ENCODE measurements around the gene PLCG2. TPM values are rescaled to one million over a fixed set of nuclear protein-coding genes. Genes with fewer than 3 reads are reported as not detected.

The PLCG2 gene
- total RNA-seq, 1 donor from 2014 or later: 47.7 TPM

DNA sequence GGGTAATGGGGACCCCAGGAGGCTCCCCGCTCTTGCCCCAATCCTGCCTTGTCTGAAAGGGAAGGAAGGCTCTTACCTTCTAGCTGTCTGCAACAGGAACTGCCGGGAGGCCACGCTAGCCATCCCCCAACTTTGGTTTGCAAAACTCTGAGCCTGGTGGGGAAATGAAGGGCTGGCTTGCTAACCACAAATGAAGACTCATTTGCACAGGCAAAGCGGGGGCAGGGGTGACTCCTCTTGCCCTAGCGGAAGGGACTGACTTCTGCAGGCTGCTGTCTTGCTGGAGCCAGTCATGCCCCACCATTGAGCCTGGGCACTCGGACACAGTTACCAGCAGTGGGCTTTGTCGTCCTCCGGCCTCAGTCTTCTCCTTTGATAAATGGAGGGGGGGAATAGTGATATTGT, 52.6 kb downstream of the PLCG2 start:
- H3K4me3 ChIP-seq: no peak overlapping the region
- no peaks in the 10 kb centered on the region for H3K27me3 ChIP-seq (ENCODE audit: low read depth)
- DNase-seq (peak; percentile 89), ATAC-seq (peak; percentile 88)
- H3K27ac ChIP-seq: peak overlapping the region; percentile 44
- no peaks in the 10 kb centered on the region for H3K36me3 ChIP-seq
- no peaks in the 10 kb centered on the region for H3K9me3 ChIP-seq
- TF ChIP-seq, protein P1, sequence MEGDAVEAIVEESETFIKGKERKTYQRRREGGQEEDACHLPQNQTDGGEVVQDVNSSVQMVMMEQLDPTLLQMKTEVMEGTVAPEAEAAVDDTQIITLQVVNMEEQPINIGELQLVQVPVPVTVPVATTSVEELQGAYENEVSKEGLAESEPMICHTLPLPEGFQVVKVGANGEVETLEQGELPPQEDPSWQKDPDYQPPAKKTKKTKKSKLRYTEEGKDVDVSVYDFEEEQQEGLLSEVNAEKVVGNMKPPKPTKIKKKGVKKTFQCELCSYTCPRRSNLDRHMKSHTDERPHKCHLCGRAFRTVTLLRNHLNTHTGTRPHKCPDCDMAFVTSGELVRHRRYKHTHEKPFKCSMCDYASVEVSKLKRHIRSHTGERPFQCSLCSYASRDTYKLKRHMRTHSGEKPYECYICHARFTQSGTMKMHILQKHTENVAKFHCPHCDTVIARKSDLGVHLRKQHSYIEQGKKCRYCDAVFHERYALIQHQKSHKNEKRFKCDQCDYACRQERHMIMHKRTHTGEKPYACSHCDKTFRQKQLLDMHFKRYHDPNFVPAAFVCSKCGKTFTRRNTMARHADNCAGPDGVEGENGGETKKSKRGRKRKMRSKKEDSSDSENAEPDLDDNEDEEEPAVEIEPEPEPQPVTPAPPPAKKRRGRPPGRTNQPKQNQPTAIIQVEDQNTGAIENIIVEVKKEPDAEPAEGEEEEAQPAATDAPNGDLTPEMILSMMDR (IDR thresholded peaks at IDR 0.05): peak; percentile 21
- H3K4me1 ChIP-seq: peaks cover 13% of the 10 kb centered on the region
- intact Hi-C loops (cut with DNase I): no loop called here

DNA sequence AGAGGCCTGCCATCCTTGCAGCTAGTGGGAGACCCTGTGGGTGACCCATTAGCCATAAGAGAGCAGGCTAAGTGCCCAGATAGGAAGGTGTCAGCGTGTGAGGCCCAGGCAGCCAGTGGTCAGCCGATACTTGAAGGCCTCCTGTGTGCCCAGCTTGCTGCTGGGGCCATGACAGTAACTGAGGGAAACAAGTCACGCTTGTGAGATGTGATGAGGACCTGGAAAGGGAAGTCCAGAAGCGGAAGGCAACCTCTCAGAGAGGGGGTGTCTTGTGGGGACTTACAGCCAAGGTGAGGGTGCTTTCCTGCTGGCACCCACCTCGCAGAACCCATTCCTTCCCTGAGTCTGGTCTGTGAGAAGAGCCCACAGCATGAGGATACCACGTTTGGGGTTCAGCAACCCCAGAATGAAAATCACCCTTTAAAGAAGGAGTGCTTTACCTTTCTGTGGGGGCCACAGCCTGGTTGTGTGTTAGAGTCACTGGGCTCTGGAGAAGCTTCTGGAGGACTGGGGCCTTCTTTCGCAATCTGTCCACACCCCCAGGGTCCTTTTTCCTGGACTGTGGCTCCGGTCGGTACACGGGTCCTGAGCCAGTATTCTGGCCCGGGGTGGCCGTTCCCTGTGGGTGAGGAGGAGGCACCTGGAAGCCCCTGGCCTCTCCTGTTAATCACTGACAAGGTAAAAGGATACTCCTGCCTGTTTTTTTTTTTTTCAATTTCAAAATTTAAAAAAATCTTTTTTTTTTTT, 53.9 kb downstream of the PLCG2 start:
- TF ChIP-seq, protein P1 (IDR thresholded peaks at IDR 0.05): no peak
- H3K27ac ChIP-seq: peak overlapping the region; percentile 46
- H3K36me3 ChIP-seq: no peaks in the 10 kb centered on the region
- no peaks in the 10 kb centered on the region for H3K27me3 ChIP-seq (ENCODE audit: low read depth)
- DNase-seq: no peak
- ATAC-seq: peak in 1 of 2 donors; percentile 34
- intact Hi-C loops (cut with DNase I): no loop called here
- H3K4me3 ChIP-seq: no peak overlapping the region
- no peaks in the 10 kb centered on the region for H3K9me3 ChIP-seq
- peaks cover 13% of the 10 kb centered on the region for H3K4me1 ChIP-seq

DNA sequence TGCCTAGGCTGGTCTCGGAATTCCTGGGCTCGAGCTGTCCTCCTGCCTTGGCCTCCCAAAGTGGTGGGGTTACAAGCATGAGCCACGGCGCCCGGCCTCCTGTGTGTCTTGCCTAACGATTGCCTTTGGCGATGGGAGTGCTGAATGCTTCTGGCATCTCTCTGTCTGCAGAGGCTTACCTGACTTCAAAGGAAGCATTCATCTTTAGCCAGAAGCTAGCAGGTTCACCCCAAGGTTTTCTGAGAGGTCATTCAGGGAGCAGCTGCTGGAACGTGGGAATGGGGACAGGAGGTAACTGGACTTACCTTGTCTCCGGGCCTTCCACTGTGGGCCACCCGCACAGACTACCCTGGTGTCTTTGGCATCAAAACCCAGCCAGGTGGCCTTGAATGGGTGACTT, 54.7 kb downstream of the PLCG2 start:
- intact Hi-C loops (cut with DNase I): no loop called here
- no peaks in the 10 kb centered on the region for H3K9me3 ChIP-seq
- TF ChIP-seq, protein P1 (IDR thresholded peaks at IDR 0.05): no peak
- no peaks in the 10 kb centered on the region for H3K27me3 ChIP-seq (ENCODE audit: low read depth)
- H3K4me3 ChIP-seq: no peak overlapping the region
- ATAC-seq (no peak), DNase-seq (no peak)
- peaks cover 13% of the 10 kb centered on the region for H3K4me1 ChIP-seq
- H3K36me3 ChIP-seq: no peaks in the 10 kb centered on the region
- no peak overlapping the region for H3K27ac ChIP-seq

DNA sequence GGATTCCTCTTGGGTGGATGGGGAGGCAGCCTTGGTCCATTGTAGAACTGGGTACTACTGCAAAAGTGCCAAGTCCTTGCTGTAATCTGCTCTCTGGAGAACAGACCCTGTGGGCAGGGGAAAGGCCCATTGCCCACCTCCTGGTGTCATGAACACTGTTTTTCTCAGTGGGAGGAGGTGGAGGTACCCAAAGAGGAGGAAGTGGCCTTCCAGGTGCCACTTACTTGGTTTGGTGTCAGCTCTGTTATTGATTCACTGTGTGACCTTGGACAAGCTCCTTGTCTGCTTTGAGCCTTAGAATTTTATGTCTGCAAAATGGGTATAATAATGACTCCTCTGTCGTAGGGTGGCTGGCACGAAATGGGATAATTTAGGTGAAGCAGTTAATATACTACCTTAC, 55.8 kb downstream of the PLCG2 start:
- H3K27ac ChIP-seq: no peak overlapping the region

DNA sequence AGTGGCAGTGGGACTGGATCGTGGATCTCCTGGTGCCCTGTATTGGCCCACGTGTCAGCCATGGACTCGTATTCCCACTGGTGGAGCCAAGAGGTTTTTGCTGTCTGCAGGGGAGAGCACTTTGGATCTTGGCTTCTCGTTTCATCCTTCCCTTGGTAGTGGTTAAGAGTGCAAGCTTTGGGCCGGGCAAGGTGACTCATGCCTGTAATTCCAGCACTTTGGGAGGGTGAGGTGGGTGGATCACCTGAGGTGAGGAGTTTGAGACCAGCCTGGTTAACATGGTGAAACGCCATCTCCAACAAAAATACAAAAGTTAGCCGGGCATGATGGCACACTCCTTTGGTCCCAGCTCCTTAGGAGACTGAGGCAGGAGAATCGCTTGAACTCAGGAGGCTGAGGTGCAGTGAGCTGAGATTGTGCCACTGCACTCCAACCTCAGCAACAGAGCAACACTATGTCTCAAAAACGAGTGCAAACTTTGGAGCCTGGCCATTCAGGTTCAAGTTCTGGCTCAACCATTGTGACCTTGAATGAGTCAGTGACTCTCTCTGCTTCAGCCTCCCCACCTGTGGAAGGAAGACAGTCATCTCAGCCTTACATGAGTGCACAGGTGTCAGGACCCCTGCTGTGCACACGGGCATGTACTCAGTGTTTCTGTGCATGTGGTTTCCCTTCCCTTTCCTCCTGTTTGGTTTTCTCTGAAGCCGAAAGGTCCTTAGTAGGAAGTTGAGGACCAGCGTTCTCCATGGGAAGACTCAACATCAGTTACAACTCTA, 57.4 kb downstream of the PLCG2 start:
- Histone ChIP-seq H3K27me3 (ENCODE audit: low read depth) (no peaks in the 10 kb centered on the region), H3K9me3 (no peaks in the 10 kb centered on the region), H3K4me3 (no peak overlapping the region), H3K36me3 (no peaks in the 10 kb centered on the region), H3K27ac (no peak overlapping the region), H3K4me1 (peaks cover 13% of the 10 kb centered on the region)
- intact Hi-C loops (cut with DNase I): no loop called here
- TF ChIP-seq, protein P1 (IDR thresholded peaks at IDR 0.05): no peak
- ATAC-seq: no peak
- no peak for DNase-seq

More for the DNA sequence above, 55.8 kb downstream of the PLCG2 start:
- H3K4me1 ChIP-seq: peaks cover 13% of the 10 kb centered on the region
- no peaks in the 10 kb centered on the region for H3K27me3 ChIP-seq (ENCODE audit: low read depth)
- DNase-seq (no peak), ATAC-seq (no peak)
- TF ChIP-seq, protein P1 (IDR thresholded peaks at IDR 0.05): no peak
- no peak overlapping the region for H3K4me3 ChIP-seq
- H3K36me3 ChIP-seq: no peaks in the 10 kb centered on the region
- intact Hi-C loops (cut with DNase I): no loop called here
- no peaks in the 10 kb centered on the region for H3K9me3 ChIP-seq
